H9 (cell line): ENCODE measurements around the gene BRSK1. TPM values are rescaled to one million over a fixed set of nuclear protein-coding genes. Genes with fewer than 3 reads are reported as not detected.

ENCODE experiments used
- DNase-seq: peaks from one replicate; pipeline ENCODE4 v3.0.0-alpha.2; 2017
- H2AFZ ChIP-seq: one replicate; pipeline ENCODE4 v1.6.1; 2013; ENCODE audit warnings: mild to moderate bottlenecking, low read length, control low read depth, moderate library complexity
- H2AK5ac ChIP-seq: 2 replicates; pipeline ENCODE4 v1.6.1; 2013; ENCODE audit warnings: low read length, control low read depth, mixed read lengths; ENCODE audit not compliant: insufficient read length
- H2BK120ac ChIP-seq: one replicate; pipeline ENCODE4 v1.6.1; 2013; ENCODE audit warnings: low read depth, mild to moderate bottlenecking, low read length, control low read depth, inconsistent platforms; ENCODE audit not compliant: poor library complexity, severe bottlenecking
- H2BK12ac ChIP-seq: 2 replicates; pipeline ENCODE4 v1.6.1; 2013; ENCODE audit warnings: low read length, control low read depth, mixed read lengths, low read depth; ENCODE audit not compliant: insufficient read length
- H2BK15ac ChIP-seq: 2 replicates; pipeline ENCODE4 v1.6.1; 2013; ENCODE audit warnings: low read depth, low read length, control low read depth
- H2BK20ac ChIP-seq: one replicate; pipeline ENCODE4 v1.6.1; 2013; ENCODE audit warnings: low read depth, mild to moderate bottlenecking, low read length, control low read depth, inconsistent platforms; ENCODE audit not compliant: poor library complexity, severe bottlenecking
- H2BK5ac ChIP-seq: 2 replicates; pipeline ENCODE4 v1.6.1; 2013; ENCODE audit warnings: low read length, control low read depth, mixed read lengths; ENCODE audit not compliant: insufficient read length
- H3K14ac ChIP-seq: 2 replicates; pipeline ENCODE4 v1.6.1; 2013; ENCODE audit warnings: low read length, control low read depth; ENCODE audit not compliant: insufficient read depth
- H3K18ac ChIP-seq: 2 replicates; pipeline ENCODE4 v1.6.1; 2013; ENCODE audit warnings: low read depth, mild to moderate bottlenecking, mixed read lengths, low read length, control low read depth; ENCODE audit not compliant: insufficient read length
- H3K23ac ChIP-seq: 2 replicates; pipeline ENCODE4 v1.6.1; 2013; ENCODE audit warnings: low read length, control low read depth, mixed read lengths, low read depth; ENCODE audit not compliant: insufficient read length
- H3K23me2 ChIP-seq: 2 replicates; pipeline ENCODE4 v1.6.1; 2013; ENCODE audit warnings: low read depth, mild to moderate bottlenecking, mixed read lengths, low read length, control low read depth; ENCODE audit not compliant: insufficient read length, poor library complexity, severe bottlenecking
- H3K27ac ChIP-seq: 2 replicates; pipeline ENCODE4 v1.5.1; 2013; ENCODE audit warnings: low read length, control low read depth, mixed read lengths, low read depth; ENCODE audit not compliant: insufficient read length
- H3K27me3 ChIP-seq: 2 replicates; pipeline ENCODE4 v1.6.1; 2013; ENCODE audit warnings: low read length, control low read depth, inconsistent platforms; ENCODE audit not compliant: insufficient read depth
- H3K4ac ChIP-seq: 2 replicates; pipeline ENCODE4 v1.6.1; 2013; ENCODE audit warnings: low read depth, mild to moderate bottlenecking, control low read depth, inconsistent platforms, low read length, moderate library complexity
- H3K4me1 ChIP-seq: 2 replicates; pipeline ENCODE4 v1.6.1; 2013; ENCODE audit warnings: low read length, control low read depth, inconsistent platforms; ENCODE audit not compliant: insufficient read depth
- H3K4me2 ChIP-seq: 2 replicates; pipeline ENCODE4 v1.6.1; 2013; ENCODE audit warnings: low read length, control low read depth, mixed read lengths; ENCODE audit not compliant: insufficient read length, insufficient read depth
- H3K56ac ChIP-seq: 2 replicates; pipeline ENCODE4 v1.6.1; 2013; ENCODE audit warnings: low read depth, mild to moderate bottlenecking, mixed read lengths, low read length, control low read depth; ENCODE audit not compliant: insufficient read length
- H3K79me1 ChIP-seq: 2 replicates; pipeline ENCODE4 v1.6.1; 2013; ENCODE audit warnings: low read depth, mild to moderate bottlenecking, moderate library complexity, low read length, control low read depth, inconsistent platforms; ENCODE audit not compliant: insufficient read depth, poor library complexity, severe bottlenecking
- H3K79me2 ChIP-seq: 2 replicates; pipeline ENCODE4 v1.6.1; 2013; ENCODE audit warnings: low read length, control low read depth, inconsistent platforms; ENCODE audit not compliant: insufficient read depth
- H3K9ac ChIP-seq: 2 replicates; pipeline ENCODE4 v1.6.1; 2013; ENCODE audit warnings: low read length, control low read depth, mixed read lengths; ENCODE audit not compliant: insufficient read length; ENCODE audit errors: extremely low read depth
- H3K9me3 ChIP-seq: one replicate; pipeline ENCODE4 v1.6.1; 2013; ENCODE audit warnings: low read depth, low read length, inconsistent platforms; ENCODE audit not compliant: control insufficient read depth
- H3T11ph ChIP-seq: one replicate; pipeline ENCODE4 v1.6.1; 2013; ENCODE audit warnings: mild to moderate bottlenecking, low read length, control low read depth, inconsistent platforms
- H4K20me1 ChIP-seq: one replicate; pipeline ENCODE4 v1.6.1; 2013; ENCODE audit not compliant: control insufficient read depth, insufficient read length, insufficient read depth
- H4K5ac ChIP-seq: 2 replicates; pipeline ENCODE4 v1.6.1; 2013; ENCODE audit warnings: low read depth, mild to moderate bottlenecking, mixed read lengths, low read length, control low read depth; ENCODE audit not compliant: insufficient read length
- H4K8ac ChIP-seq: replicated peaks from 2 replicates; pipeline ENCODE4 v1.6.1; 2013; ENCODE audit warnings: low read length, control low read depth, mixed read lengths, low read depth; ENCODE audit not compliant: insufficient read length
- H4K91ac ChIP-seq: 2 replicates; pipeline ENCODE4 v1.6.1; 2013; ENCODE audit warnings: low read depth, mild to moderate bottlenecking, moderate library complexity, mixed read lengths, low read length, control low read depth; ENCODE audit not compliant: insufficient read length
- H3K27ac Mint-ChIP-seq, 3 experiments: 2 replicates in 2 of 3; 3 replicates in 1 of 3; pipeline ENCODE4 v1.8.0; 2020 to 2021; ENCODE audit warnings: mixed read lengths in 3 of 3, mild to moderate bottlenecking in 1 of 3, moderate library complexity in 1 of 3
- H3K27me3 Mint-ChIP-seq: 2 replicates; pipeline ENCODE4 v1.8.0; 2021; ENCODE audit warnings: low read depth, mild to moderate bottlenecking, moderate library complexity, mixed read lengths
- H3K36me3 Mint-ChIP-seq, 3 experiments: 2 replicates in 2 of 3; 3 replicates in 1 of 3; pipeline ENCODE4 v1.8.0; 2020 to 2021; ENCODE audit warnings: low read depth in 3 of 3, mixed read lengths in 3 of 3; ENCODE audit not compliant: insufficient read depth in 1 of 3
- H3K4me1 Mint-ChIP-seq, 2 experiments: 2 replicates each; pipeline ENCODE4 v1.8.0; 2020; ENCODE audit warnings: mixed read lengths in 2 of 2
- H3K4me3 Mint-ChIP-seq, 2 experiments: 2 replicates in 1 of 2; 3 replicates in 1 of 2; pipeline ENCODE4 v1.8.0; 2020 to 2021; ENCODE audit warnings: mild to moderate bottlenecking in 2 of 2, mixed read lengths in 2 of 2, moderate library complexity in 1 of 2
- H3K9me3 Mint-ChIP-seq, 2 experiments: 2 replicates in 1 of 2; 3 replicates in 1 of 2; pipeline ENCODE4 v1.8.0; 2020; ENCODE audit warnings: mild to moderate bottlenecking in 2 of 2, mixed read lengths in 2 of 2, moderate library complexity in 1 of 2
- WGBS: extraction: QIAGEN DNeasy Blood & Tissue Kit; methylation state at CpG from one replicate; pipeline ENCODE4 v1.1.7; 2013; ENCODE audit warnings: missing lambda C conversion rate, low lambda C conversion rate, mixed read lengths; ENCODE audit not compliant: insufficient read length; ENCODE audit errors: extremely low coverage; 5-methylcytosine and 5-hydroxymethylcytosine counted together
- total RNA-seq: library from RNA; stranded (reverse); gene quantifications from 2 replicates; pipeline ENCODE4 v1.2.1, GENCODE V29; 2021
- TF ChIP-seq, protein P1 (sequence below): fragments of 200-600 bp; sonication (generic); conservative IDR thresholded peaks from 3 replicates; pipeline ENCODE4 v1.8.0; 2021; ENCODE audit warnings: antibody characterized with exemption, mild to moderate bottlenecking

The BRSK1 gene
- total RNA-seq, 1 experiment from 2014 or later, result 43.5 TPM

DNA sequence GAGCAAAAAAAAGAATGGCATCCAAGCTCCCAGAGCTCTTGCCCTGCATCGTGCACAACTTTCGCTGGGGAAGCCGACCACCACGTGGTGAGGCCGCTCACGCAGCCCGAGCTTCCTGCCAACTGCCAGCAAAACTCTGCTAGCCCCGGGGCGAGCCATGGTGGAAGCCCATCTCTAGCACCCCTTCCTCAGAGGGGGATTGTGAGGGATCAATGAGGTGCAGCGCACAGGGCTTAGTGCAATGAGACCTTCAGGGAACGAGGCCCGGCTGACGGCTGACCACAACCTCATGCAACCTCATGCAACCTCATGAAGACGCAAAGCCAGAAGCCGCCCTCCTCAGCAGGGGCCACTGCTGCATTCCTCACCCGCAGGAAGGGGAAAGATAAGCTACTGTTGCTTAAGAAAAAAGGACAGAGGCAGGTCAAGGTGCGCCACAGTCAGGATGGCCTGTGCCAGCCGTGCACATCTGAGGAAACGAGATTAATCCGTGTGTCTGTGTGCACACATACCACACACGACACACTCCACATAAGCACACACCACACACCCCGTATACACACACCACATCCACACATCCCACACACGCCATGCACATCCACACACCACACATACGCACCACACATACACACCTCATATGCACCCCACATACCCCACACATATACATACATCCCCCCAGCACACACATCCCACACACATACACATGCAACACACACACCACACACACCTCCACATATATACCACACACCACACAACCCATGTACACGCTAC lies 13.4 kb upstream of the BRSK1 start:
- no peak overlapping the region for H4K91ac ChIP-seq
- H3K56ac ChIP-seq, result no peak overlapping the region
- peaks cover 8 to 10% of the 10 kb centered on the region in 2 experiments for H3K9me3 Mint-ChIP-seq
- no peak overlapping the region for H2BK120ac ChIP-seq
- H2AK5ac ChIP-seq, result no peak overlapping the region
- no peak overlapping the region for H3K4ac ChIP-seq
- peaks cover 0 to 4% of the 10 kb centered on the region in 2 experiments; a peak in 1 of 4 replicates for H3K4me1 Mint-ChIP-seq
- no peak overlapping the region for H4K8ac ChIP-seq
- H3K27ac Mint-ChIP-seq, result peak overlapping the region in 1 of 3 experiments; percentile 34; a peak in 1 of 7 replicates
- no peaks in the 10 kb centered on the region for H3K79me2 ChIP-seq
- no peak overlapping the region for H3T11ph ChIP-seq
- peak overlapping the region; percentile 10 for H4K5ac ChIP-seq
- H4K20me1 ChIP-seq, result no peaks in the 10 kb centered on the region
- H3K4me2 ChIP-seq, result no peak overlapping the region
- DNase-seq, result no peak
- H3K14ac ChIP-seq, result no peak overlapping the region
- no peaks in the 10 kb centered on the region for H3K27me3 ChIP-seq
- TF ChIP-seq, protein P1, sequence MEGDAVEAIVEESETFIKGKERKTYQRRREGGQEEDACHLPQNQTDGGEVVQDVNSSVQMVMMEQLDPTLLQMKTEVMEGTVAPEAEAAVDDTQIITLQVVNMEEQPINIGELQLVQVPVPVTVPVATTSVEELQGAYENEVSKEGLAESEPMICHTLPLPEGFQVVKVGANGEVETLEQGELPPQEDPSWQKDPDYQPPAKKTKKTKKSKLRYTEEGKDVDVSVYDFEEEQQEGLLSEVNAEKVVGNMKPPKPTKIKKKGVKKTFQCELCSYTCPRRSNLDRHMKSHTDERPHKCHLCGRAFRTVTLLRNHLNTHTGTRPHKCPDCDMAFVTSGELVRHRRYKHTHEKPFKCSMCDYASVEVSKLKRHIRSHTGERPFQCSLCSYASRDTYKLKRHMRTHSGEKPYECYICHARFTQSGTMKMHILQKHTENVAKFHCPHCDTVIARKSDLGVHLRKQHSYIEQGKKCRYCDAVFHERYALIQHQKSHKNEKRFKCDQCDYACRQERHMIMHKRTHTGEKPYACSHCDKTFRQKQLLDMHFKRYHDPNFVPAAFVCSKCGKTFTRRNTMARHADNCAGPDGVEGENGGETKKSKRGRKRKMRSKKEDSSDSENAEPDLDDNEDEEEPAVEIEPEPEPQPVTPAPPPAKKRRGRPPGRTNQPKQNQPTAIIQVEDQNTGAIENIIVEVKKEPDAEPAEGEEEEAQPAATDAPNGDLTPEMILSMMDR, result no peak
- H3K79me1 ChIP-seq, result no peaks in the 10 kb centered on the region
- H3K27me3 Mint-ChIP-seq, result no peaks in the 10 kb centered on the region; the same call in 1 of the 2 replicates
- H3K9me3 ChIP-seq, result peaks cover 8% of the 10 kb centered on the region
- no peaks in the 10 kb centered on the region for H3K4me1 ChIP-seq
- WGBS, result 100% methylated on average over 3 of the region's 25 CpGs
- H2BK5ac ChIP-seq, result no peak overlapping the region
- H2BK15ac ChIP-seq, result no peak overlapping the region
- H3K4me3 Mint-ChIP-seq, result no peak overlapping the region
- H3K23ac ChIP-seq, result no peak overlapping the region
- H3K9ac ChIP-seq, result no peak overlapping the region
- no peak overlapping the region for H2BK20ac ChIP-seq
- H2BK12ac ChIP-seq, result no peak overlapping the region
- peaks cover 9 to 26% (median 18%) of the 10 kb centered on the region in 3 experiments for H3K36me3 Mint-ChIP-seq
- no peak overlapping the region for H3K27ac ChIP-seq
- no peaks in the 10 kb centered on the region for H3K23me2 ChIP-seq
- H2AFZ ChIP-seq, result no peak overlapping the region
- no peak overlapping the region for H3K18ac ChIP-seq
